CD14-positive monocyte (primary cell): ENCODE data around the gene FTSJ3. TPM values are rescaled to one million over a fixed set of nuclear protein-coding genes. Genes with fewer than 3 reads are reported as not detected.

Source experiments
- DNase-seq, 3 donors: peaks; one replicate each; pipeline ENCODE4 v3.0.0-alpha.2; 2011 to 2022
- H2AFZ ChIP-seq: 2 replicates; pipeline ENCODE4 v1.6.0; 2012; ENCODE audit warnings: mild to moderate bottlenecking, low read depth, low read length, inconsistent platforms; ENCODE audit not compliant: insufficient read depth, poor library complexity, severe bottlenecking
- H3K27ac ChIP-seq, 2 donors: 1 replicate in 1 of 2; 2 replicates in 1 of 2; pipeline ENCODE4 v1.5.1; 2012 to 2013; ENCODE audit warnings: low read length in 2 of 2, control low read depth in 1 of 2, inconsistent platforms in 1 of 2, low read depth in 1 of 2, mild to moderate bottlenecking in 1 of 2
- H3K27me3 ChIP-seq, 2 donors: one replicate each; pipeline versions ENCODE4 v1.6.0 to v1.6.1; 2011 to 2013; ENCODE audit warnings: low read length in 2 of 2; ENCODE audit not compliant: control insufficient read depth in 2 of 2, insufficient read depth in 2 of 2
- H3K36me3 ChIP-seq, 2 donors: replicated peaks in 1 of 2; 1 replicate in 1 of 2; 2 replicates in 1 of 2; pipeline versions ENCODE4 v1.5.1 to v1.6.1; 2012 to 2013; ENCODE audit warnings: low read length in 2 of 2, control low read depth in 1 of 2, inconsistent platforms in 1 of 2, mild to moderate bottlenecking in 1 of 2; ENCODE audit not compliant: insufficient read depth in 2 of 2, control insufficient read depth in 1 of 2
- H3K4me1 ChIP-seq, 2 donors: 1 replicate in 1 of 2; 2 replicates in 1 of 2; pipeline versions ENCODE4 v1.5.1 to v1.6.1; 2012 to 2013; ENCODE audit warnings: low read length in 2 of 2, control low read depth in 1 of 2, inconsistent platforms in 1 of 2, mild to moderate bottlenecking in 1 of 2, moderate library complexity in 1 of 2; ENCODE audit not compliant: insufficient read depth in 2 of 2, control insufficient read depth in 1 of 2
- H3K4me2 ChIP-seq: replicated peaks from 2 replicates; pipeline ENCODE3; 2012; ENCODE audit warnings: low read length, moderate library complexity, mild to moderate bottlenecking; ENCODE audit not compliant: poor library complexity, severe bottlenecking; ENCODE audit errors: extremely low read depth
- H3K4me3 ChIP-seq, 3 experiments: fragments of 200-600 bp in 1 of 3; sonication (generic) in 1 of 3; replicated peaks in 1 of 3; 1 replicate in 2 of 3; 2 replicates in 1 of 3; pipeline ENCODE4 v1.5.1; 2011 to 2013; ENCODE audit warnings: low read length in 3 of 3, mild to moderate bottlenecking in 3 of 3, control low read depth in 2 of 3, low read depth in 2 of 3, inconsistent platforms in 1 of 3, moderate library complexity in 1 of 3
- H3K79me2 ChIP-seq: 2 replicates; pipeline ENCODE4 v1.6.0; 2012; ENCODE audit warnings: mild to moderate bottlenecking, control low read depth, inconsistent platforms, low read length, moderate library complexity; ENCODE audit not compliant: insufficient read depth
- H3K9ac ChIP-seq: 2 replicates; pipeline ENCODE4 v1.6.0; 2017; ENCODE audit warnings: low read length, mild to moderate bottlenecking; ENCODE audit not compliant: insufficient read depth, poor library complexity, severe bottlenecking
- H3K9me3 ChIP-seq, 2 donors: replicated peaks in 1 of 2; 1 replicate in 1 of 2; 2 replicates in 1 of 2; pipeline versions ENCODE4 v1.5.1 to v1.6.1; 2012 to 2013; ENCODE audit warnings: low read length in 2 of 2, control low read depth in 1 of 2; ENCODE audit not compliant: control insufficient read depth in 1 of 2, insufficient read depth in 1 of 2
- H4K20me1 ChIP-seq: 2 replicates; pipeline ENCODE4 v1.6.0; 2012; ENCODE audit warnings: mild to moderate bottlenecking, low read length, control low read depth, moderate library complexity; ENCODE audit not compliant: insufficient read depth
- H3K27ac Mint-ChIP-seq, 7 donors: one replicate each; pipeline ENCODE4 v1.8.0; 2020; ENCODE audit warnings: mild to moderate bottlenecking in 7 of 7, mixed read lengths in 7 of 7, moderate library complexity in 6 of 7, inconsistent platforms in 2 of 7
- H3K27me3 Mint-ChIP-seq, 3 donors: one replicate each; pipeline ENCODE4 v1.8.0; 2021 to 2022; ENCODE audit warnings: low read depth in 3 of 3, mild to moderate bottlenecking in 3 of 3, mixed read lengths in 3 of 3, moderate library complexity in 3 of 3, inconsistent platforms in 1 of 3
- H3K36me3 Mint-ChIP-seq, 2 donors: one replicate each; pipeline ENCODE4 v1.8.0; 2020; ENCODE audit warnings: mixed read lengths in 2 of 2, inconsistent platforms in 1 of 2, mild to moderate bottlenecking in 1 of 2
- H3K4me1 Mint-ChIP-seq: one replicate; pipeline ENCODE4 v1.8.0; 2020; ENCODE audit warnings: mild to moderate bottlenecking, mixed read lengths
- H3K4me3 Mint-ChIP-seq, 2 donors: one replicate each; pipeline ENCODE4 v1.8.0; 2020; ENCODE audit warnings: mild to moderate bottlenecking in 2 of 2, mixed read lengths in 2 of 2, moderate library complexity in 1 of 2
- H3K9me3 Mint-ChIP-seq, 7 donors: one replicate each; pipeline ENCODE4 v1.8.0; 2020 to 2022; ENCODE audit warnings: mixed read lengths in 7 of 7, mild to moderate bottlenecking in 6 of 7, moderate library complexity in 6 of 7, inconsistent platforms in 2 of 7
- CTCF ChIP-seq: fragments of 200-600 bp; IDR thresholded peaks from one replicate; pipeline ENCODE4 v1.8.0; 2022; ENCODE audit warnings: antibody characterized with exemption, mild to moderate bottlenecking
- whole genome bisulfite sequencing: methylation state at CpG from one replicate; pipeline ENCODE4 v1.1.5; 2013; ENCODE audit warnings: missing lambda C conversion rate; ENCODE audit not compliant: insufficient coverage; 5-methylcytosine and 5-hydroxymethylcytosine counted together
- intact Hi-C, 2 donors: fragments of 100-400 bp; cut with micrococcal nuclease; formaldehyde crosslinking; loops; one replicate each; pipeline versions ENCODE4 v1.15.0 to v1.15.1; 2023
- polyA plus RNA-seq, 3 donors: library from polyadenylated mRNA; depleted of rRNA in 1 of 3; unstranded in 2 of 3; stranded (reverse) in 1 of 3; fragments of 300-500 nt in 2 of 3; fragments of >200 nt in 1 of 3; fragmentation: Illumina TruSeq in 2 of 3; gene quantifications; 1 replicate in 2 of 3; 2 replicates in 1 of 3; pipeline ENCODE4 v1.2.3, GENCODE V29; 2012 to 2021

FTSJ3 gene
- polyA plus RNA-seq, 3 donors, result 9.2 to 23.7 (median 15.0) TPM

GRCh38 chr17:63786971-63787711 lies 40.3 kb downstream of the FTSJ3 start:
- peaks cover 99% of the 10 kb centered on the region for H4K20me1 ChIP-seq
- peak overlapping the region in 1 of 2 donors; percentile 26 for H3K27ac ChIP-seq
- no peaks in the 10 kb centered on the region for H3K27me3 Mint-ChIP-seq
- H3K9me3 Mint-ChIP-seq, result no peaks in the 10 kb centered on the region
- intact Hi-C loops, result no loop called here
- DNase-seq, result no peak
- H3K4me3 Mint-ChIP-seq, result no peak overlapping the region
- H3K4me3 ChIP-seq, result no peak overlapping the region
- H3K36me3 ChIP-seq, result peaks cover 59 to 92% of the 10 kb centered on the region in 2 donors
- peaks cover 78% of the 10 kb centered on the region for H3K79me2 ChIP-seq
- peak overlapping the region in 2 of 7 donors; percentile 3 to 54 for H3K27ac Mint-ChIP-seq
- H3K27me3 ChIP-seq, result no peaks in the 10 kb centered on the region
- no peak overlapping the region for H2AFZ ChIP-seq
- H3K4me1 Mint-ChIP-seq, result peaks cover 1% of the 10 kb centered on the region
- no peak for TF ChIP-seq CTCF
- no peaks in the 10 kb centered on the region for H3K9me3 ChIP-seq
- no peak overlapping the region for H3K9ac ChIP-seq
- H3K36me3 Mint-ChIP-seq, result peaks cover 34 to 66% of the 10 kb centered on the region in 2 donors
- 99% methylated on average over 7 of the region's 13 CpGs for WGBS
- no peaks in the 10 kb centered on the region for H3K4me1 ChIP-seq
- H3K4me2 ChIP-seq, result no peak overlapping the region

- Histone ChIP-seq H3K27ac (peak overlapping the region in 1 of 2 donors; percentile 1), H3K4me1 (no peaks in the 10 kb centered on the region), H3K9me3 (no peaks in the 10 kb centered on the region), H3K79me2 (peaks cover 88% of the 10 kb centered on the region), H3K4me2 (no peak overlapping the region), H3K4me3 (no peak overlapping the region), H2AFZ (no peak overlapping the region), H3K9ac (no peak overlapping the region), H3K36me3 (peaks cover 53 to 91% of the 10 kb centered on the region in 2 donors), H4K20me1 (peaks cover 99% of the 10 kb centered on the region), H3K27me3 (no peaks in the 10 kb centered on the region)
- Mint-ChIP-seq H3K27me3 (no peaks in the 10 kb centered on the region), H3K36me3 (peaks cover 32 to 63% of the 10 kb centered on the region in 2 donors), H3K4me1 (peaks cover 1% of the 10 kb centered on the region), H3K9me3 (no peaks in the 10 kb centered on the region), H3K4me3 (no peak overlapping the region), H3K27ac (peak overlapping the region in 1 of 7 donors; percentile 54)
- DNase-seq, result no peak
- no CpG with 5 or more reads among the region's 1 CpG for WGBS
- no peak for TF ChIP-seq CTCF
- intact Hi-C loops, result no loop called here
These were observed 41.3 kb downstream of the FTSJ3 start for GRCh38 chr17:63786117-63786516.
